Adrenal gland (tissue), 12 donors: ENCODE results near the gene SH3BP1. TPM values are rescaled to one million over a fixed set of nuclear protein-coding genes. Genes with fewer than 3 reads are reported as not detected.

Experiments
- DNase-seq, 7 donors: peaks; one replicate each; pipeline ENCODE4 v3.0.0-alpha.2; 2019 to 2020
- H3K27ac ChIP-seq, 5 donors: fragments of 200-600 bp; sonication (generic) in 4 of 5; 1 replicate in 3 of 5; 2 replicates in 2 of 5; pipeline versions ENCODE4 v1.5.1 to v1.8.0; 2016 to 2020; ENCODE audit warnings: mild to moderate bottlenecking in 1 of 5
- H3K27me3 ChIP-seq: fragments of 200-600 bp; 2 replicates; pipeline ENCODE4 v1.8.0; 2021
- H3K36me3 ChIP-seq, 2 donors: fragments of 200-600 bp; replicated peaks in 1 of 2; 1 replicate in 1 of 2; 2 replicates in 1 of 2; pipeline versions ENCODE4 v1.5.1 to v1.8.0; 2018 to 2022
- H3K4me1 ChIP-seq, 2 donors: fragments of 200-600 bp; replicated peaks in 1 of 2; 1 replicate in 1 of 2; 2 replicates in 1 of 2; pipeline versions ENCODE4 v1.5.1 to v1.8.0; 2018 to 2021
- H3K4me3 ChIP-seq, 4 donors: fragments of 200-600 bp; sonication (generic) in 3 of 4; one replicate each; pipeline ENCODE4 v1.5.1; 2016 to 2018
- H3K9me3 ChIP-seq, 3 donors: fragments of 200-600 bp; sonication (generic) in 1 of 3; replicated peaks in 1 of 3; 1 replicate in 2 of 3; 2 replicates in 1 of 3; pipeline versions ENCODE4 v1.5.1 to v1.8.0; 2016 to 2021
- CTCF ChIP-seq, 6 experiments: fragments of 450-650 bp in 4 of 6; fragments of 200-600 bp in 2 of 6; sonication (generic) in 1 of 6; IDR thresholded peaks; 1 replicate in 5 of 6; 2 replicates in 1 of 6; pipeline versions ENCODE4 v1.5.1 to v1.8.0; 2016 to 2021; ENCODE audit warnings: antibody characterized with exemption in 6 of 6, mild to moderate bottlenecking in 2 of 6, moderate library complexity in 1 of 6
- POLR2A ChIP-seq, 2 donors: fragments of 450-650 bp; IDR thresholded peaks; one replicate each; pipeline ENCODE4 v1.6.1; 2017; ENCODE audit warnings: antibody characterized with exemption in 2 of 2, mild to moderate bottlenecking in 2 of 2, moderate library complexity in 1 of 2
- WGBS, 4 donors: extraction: QIAGEN DNeasy Blood & Tissue Kit in 2 of 4; methylation state at CpG; one replicate each; pipeline versions ENCODE4 v1.1.5 to v1.1.7; 2013 to 2017; 5-methylcytosine and 5-hydroxymethylcytosine counted together
- intact Hi-C, 2 donors: fragments of 100-400 bp; cut with DNase I; formaldehyde crosslinking; loops; one replicate each; pipeline versions ENCODE4 v1.14.1 to v1.15.0; 2022 to 2023
- polyA plus RNA-seq, 3 donors: library from polyadenylated mRNA; stranded (reverse); fragments of 200-250 nt in 2 of 3; fragments of 350-450 nt in 1 of 3; fragmentation: Illumina TruSeq in 1 of 3; extraction: RNeasy Lipid Tissue Mini Kit (QIAGEN cat#74804) in 1 of 3; gene quantifications; one replicate each; pipeline ENCODE4 v1.2.3, GENCODE V29; 2013 to 2014
- total RNA-seq, 9 donors: library from RNA; depleted of rRNA in 4 of 9; stranded (reverse); fragments of >200 nt in 4 of 9; fragments of 120-200 nt in 1 of 9; fragmentation: NEBNext Ultra II Directional in 1 of 9; extraction: Animal tissue kit (Norgen Biotek cat#: 25700) in 1 of 9; gene quantifications; one replicate each; pipeline versions ENCODE4 v1.1.0 to v1.2.4, GENCODE V29; 2013 to 2023
- donor health status: healthy with polysubstance abuse.
- donor health status: Bipolar disorder and iron deficiency.
- donor health status: DM: yes; HTN: yes; CAD: no.
- donor health status: DM: no; HTN: no; CAD: no.
- donor health status: DM: no; HTN: no; CAD: no.
- donor health status: DM: yes; HTN: yes; CAD: no.

SH3BP1 gene
- total and polyA plus RNA-seq, 12 donors, result 2.4 to 27.3 (median 10.1) TPM

GRCh38 chr22:37626556-37627075, 12.9 kb upstream of the SH3BP1 start:
- Histone ChIP-seq H3K27ac (peak overlapping the region in 2 of 5 donors; percentile 34 to 69), H3K9me3 (no peaks in the 10 kb centered on the region), H3K27me3 (no peaks in the 10 kb centered on the region), H3K4me1 (peaks cover 0 to 19% of the 10 kb centered on the region in 2 donors), H3K36me3 (peaks cover 0 to 30% of the 10 kb centered on the region in 2 donors), H3K4me3 (no peak overlapping the region)
- 76 to 93% (median 84%) methylated on average over 13 of the region's 13 CpGs for WGBS, 4 donors
- TF ChIP-seq CTCF (IDR thresholded peaks at IDR 0.05) (no peak), POLR2A (IDR thresholded peaks at IDR 0.05) (no peak)
- intact Hi-C loops, result no loop called here
- DNase-seq, result no peak

- WGBS, 4 donors, result 54 to 80% (median 60%) methylated on average over 6 to 7 of the region's 7 CpGs
- Histone ChIP-seq H3K36me3 (peaks cover 0 to 29% of the 10 kb centered on the region in 2 donors), H3K4me1 (peaks cover 0 to 19% of the 10 kb centered on the region in 2 donors), H3K27me3 (no peaks in the 10 kb centered on the region), H3K27ac (peak overlapping the region in 2 of 5 donors; percentile 34 to 83), H3K4me3 (no peak overlapping the region), H3K9me3 (no peaks in the 10 kb centered on the region)
- no peak for DNase-seq
- intact Hi-C loops, result no loop called here
- TF ChIP-seq POLR2A (IDR thresholded peaks at IDR 0.05), result no peak
- TF ChIP-seq CTCF (IDR thresholded peaks at IDR 0.05), result no peak
Observed at GRCh38 chr22:37627121-37627520, 12.3 kb upstream of the SH3BP1 start.

GRCh38 chr22:37627545-37627944, 11.9 kb upstream of the SH3BP1 start:
- intact Hi-C loops, result no loop called here
- H3K4me1 ChIP-seq, result peaks cover 0 to 20% of the 10 kb centered on the region in 2 donors
- H3K27ac ChIP-seq, result peak overlapping the region in 2 of 5 donors; percentile 34 to 83
- H3K27me3 ChIP-seq, result no peaks in the 10 kb centered on the region
- H3K9me3 ChIP-seq, result no peaks in the 10 kb centered on the region
- no peak overlapping the region for H3K4me3 ChIP-seq
- H3K36me3 ChIP-seq, result peaks cover 0 to 25% of the 10 kb centered on the region in 2 donors
- 55 to 84% (median 66%) methylated on average over 3 to 6 of the region's 6 CpGs for WGBS, 4 donors
- DNase-seq, result peak in 1 of 7 donors; percentile 26
- no peak for TF ChIP-seq CTCF (IDR thresholded peaks at IDR 0.05)
- no peak for TF ChIP-seq POLR2A (IDR thresholded peaks at IDR 0.05)

GRCh38 chr22:37628830-37629229, 10.6 kb upstream of the SH3BP1 start:
- Histone ChIP-seq H3K36me3 (peaks cover 0 to 25% of the 10 kb centered on the region in 2 donors), H3K27ac (peak overlapping the region in 1 of 5 donors; percentile 17), H3K27me3 (no peaks in the 10 kb centered on the region), H3K4me1 (peaks cover 10 to 27% of the 10 kb centered on the region in 2 donors), H3K9me3 (no peaks in the 10 kb centered on the region), H3K4me3 (no peak overlapping the region)
- 79 to 92% (median 86%) methylated on average over 5 to 8 of the region's 8 CpGs for WGBS, 4 donors
- TF ChIP-seq POLR2A (IDR thresholded peaks at IDR 0.05), result no peak
- no peak for TF ChIP-seq CTCF (IDR thresholded peaks at IDR 0.05)
- DNase-seq, result no peak
- intact Hi-C loops, result no loop called here
